K562 (cell line): ENCODE data around the gene FAM50B. TPM values are rescaled to one million over a fixed set of nuclear protein-coding genes. Genes with fewer than 3 reads are reported as not detected.

ENCODE experiments used
- ATAC-seq: fragments of 200-7000 bp; cut with Tn5 transposase; 3 replicates; pipeline ENCODE4 v1.9.1; 2020; ENCODE audit warnings: moderate library complexity
- BruUV-seq: library from RNA; stranded (reverse); fragments of 400-500 nt; replicated peaks from 2 replicates; lab custom pipeline; 2021; lab: Mats Ljungman, UMichigan
- CTCF ChIA-PET: fragments of 300-600 bp; formaldehyde crosslinking; extraction: SDS; loops from one replicate; lab custom pipeline; 2021; ENCODE audit warnings: low intra/inter-chr PET ratio; lab: Yijun Ruan, JAX
- POLR2A ChIA-PET: fragments of 300-600, 350-650 bp; sonication (Branson Sonifier 250); formaldehyde crosslinking; extraction: SDS; loops from one replicate; lab custom pipeline; 2021; ENCODE audit warnings: antibody characterized with exemption, inconsistent platforms; lab: Yijun Ruan, JAX
- DNase-seq, 4 experiments: peaks; one replicate each; pipeline versions ENCODE4 v3.0.0 to v3.0.0-alpha.2; 2011 to 2018; ENCODE audit warnings: low spot score in 3 of 4, mixed read lengths in 3 of 4; ENCODE audit errors: extremely low read depth in 1 of 4
- FAIRE-seq: peaks from 2 replicates; lab custom pipeline; 2011; peaks lifted over from hg19 to GRCh38; lab: Jason Lieb, UNC
- H2AFZ ChIP-seq: 2 replicates; pipeline ENCODE4 v1.6.0; 2011; ENCODE audit warnings: low read depth, low read length, control low read depth, inconsistent platforms
- H3K27ac ChIP-seq: fragments of 200-600 bp; 3 replicates; pipeline ENCODE4 v1.8.0; 2011; ENCODE audit warnings: low read depth, mild to moderate bottlenecking, control low read depth, inconsistent platforms, low read length, moderate library complexity, mixed read lengths; ENCODE audit errors: extremely low read depth
- H3K27me3 ChIP-seq, 2 experiments: fragments of 300-600 bp in 1 of 2; 2 replicates in 1 of 2; 3 replicates in 1 of 2; pipeline versions ENCODE4 v1.6.0 to v1.8.0; 2011; ENCODE audit warnings: inconsistent platforms in 2 of 2, low read length in 2 of 2, mild to moderate bottlenecking in 1 of 2, mixed read lengths in 1 of 2, moderate library complexity in 1 of 2; ENCODE audit not compliant: control insufficient read depth in 2 of 2, insufficient read depth in 2 of 2
- H3K36me3 ChIP-seq: fragments of 300-600 bp; 3 replicates; pipeline ENCODE4 v1.8.0; 2011; ENCODE audit warnings: mild to moderate bottlenecking, low read length, inconsistent platforms; ENCODE audit not compliant: control insufficient read depth, insufficient read depth
- H3K4me1 ChIP-seq, 2 experiments: fragments of 200-600 bp in 1 of 2; replicated peaks in 1 of 2; 2 replicates in 1 of 2; 3 replicates in 1 of 2; pipeline versions ENCODE4 v1.5.1 to v1.8.0; 2011; ENCODE audit warnings: inconsistent platforms in 2 of 2, low read length in 2 of 2, mild to moderate bottlenecking in 1 of 2, mixed read lengths in 1 of 2, moderate library complexity in 1 of 2; ENCODE audit not compliant: control insufficient read depth in 2 of 2, insufficient read depth in 2 of 2
- H3K4me2 ChIP-seq: 2 replicates; pipeline ENCODE4 v1.6.1; 2011; ENCODE audit warnings: low read length, control low read depth, inconsistent platforms, mixed read lengths; ENCODE audit not compliant: insufficient read depth
- H3K4me3 ChIP-seq: fragments of 200-600 bp; sonication (generic), shearing (Covaris generic); 2 replicates; pipeline ENCODE4 v1.5.1; 2016; ENCODE audit warnings: control low read depth, inconsistent platforms
- H3K79me2 ChIP-seq: fragments of 200-600 bp; 3 replicates; pipeline ENCODE4 v1.8.0; 2011; ENCODE audit warnings: low read length, inconsistent platforms; ENCODE audit not compliant: control insufficient read depth, insufficient read depth
- H3K9ac ChIP-seq, 2 experiments: 2 replicates each; pipeline versions ENCODE4 v1.6.0 to v1.6.1; 2011; ENCODE audit warnings: low read depth in 2 of 2, low read length in 2 of 2, control low read depth in 1 of 2, inconsistent platforms in 1 of 2, mild to moderate bottlenecking in 1 of 2, mixed read lengths in 1 of 2; ENCODE audit not compliant: insufficient read depth in 1 of 2
- H3K9me1 ChIP-seq: one replicate; pipeline ENCODE4 v1.6.0; 2011; ENCODE audit warnings: inconsistent platforms, mild to moderate bottlenecking, low read length, moderate library complexity; ENCODE audit not compliant: control insufficient read depth, insufficient read depth
- H3K9me3 ChIP-seq: replicated peaks from 2 replicates; pipeline ENCODE4 v1.5.1; 2011; ENCODE audit warnings: low read depth, low read length, inconsistent platforms; ENCODE audit not compliant: control insufficient read depth, insufficient read depth
- H4K20me1 ChIP-seq: replicated peaks from 2 replicates; pipeline ENCODE4 v1.6.1; 2011; ENCODE audit warnings: low read length, inconsistent platforms, mixed read lengths; ENCODE audit not compliant: control insufficient read depth, insufficient read depth
- ETS2 ChIP-seq: IDR thresholded peaks from 2 replicates; pipeline ENCODE4 v1.6.1; 2016; ENCODE audit warnings: borderline replicate concordance, missing genetic modification characterization, mild to moderate bottlenecking, moderate library complexity, missing compliant biosample characterization; ENCODE audit not compliant: poor library complexity, severe bottlenecking
- PBX2 ChIP-seq, 2 experiments: IDR thresholded peaks in 1 of 2; conservative IDR thresholded peaks in 1 of 2; 2 replicates each; pipeline ENCODE4 v1.6.1; 2016; ENCODE audit warnings: low read depth in 2 of 2, mild to moderate bottlenecking in 1 of 2, missing compliant biosample characterization in 1 of 2, missing genetic modification characterization in 1 of 2, moderate library complexity in 1 of 2
- ZNF217 ChIP-seq: sonication (generic); formaldehyde crosslinking; IDR thresholded peaks from 2 replicates; pipeline ENCODE4 v1.8.0; 2022; ENCODE audit warnings: mild to moderate bottlenecking, missing genetic modification reagents
- ZNF384 ChIP-seq: IDR thresholded peaks from 2 replicates; pipeline ENCODE4 v1.6.1; 2012; ENCODE audit warnings: low read depth, low read length, improper control_type of control experiment
- ZNF592 ChIP-seq: fragments of 450-650 bp; IDR thresholded peaks from 2 replicates; pipeline ENCODE4 v1.6.1; 2017; ENCODE audit warnings: antibody characterized with exemption, mild to moderate bottlenecking
- WGBS: fragments of 100-300 bp; shearing (Covaris generic); methylation state at CpG from one replicate; pipeline ENCODE4 v1.1.6; 2016; ENCODE audit warnings: low coverage, mixed read lengths; ENCODE audit not compliant: insufficient coverage; ENCODE audit errors: missing lambda C conversion rate; 5-methylcytosine and 5-hydroxymethylcytosine counted together
- in situ Hi-C: fragments of 300-500 bp; cut with MboI; formaldehyde crosslinking; loops from 4 replicates; pipeline ENCODE4 v1.15.0; 2018; ENCODE audit warnings: inconsistent platforms, mixed read lengths
- intact Hi-C: fragments of 100-400 bp; cut with micrococcal nuclease; formaldehyde crosslinking; loops from 2 replicates; pipeline ENCODE4 v1.14.2; 2022
- polyA plus RNA-seq, 8 experiments: library from polyadenylated mRNA; depleted of rRNA in 4 of 8; stranded (reverse) in 5 of 8; unstranded in 3 of 8; fragments of >200 nt; fragmentation: Nextera tagmentation in 2 of 8; fragmentation: Illumina TruSeq in 1 of 8; extraction: Ambion mirVana in 2 of 8; extraction: Trizol in 1 of 8; gene quantifications; 2 replicates each; pipeline versions ENCODE4 v1.2.1 to v1.2.3, GENCODE V29; 2011 to 2014; ENCODE audit warnings: inconsistent platforms in 1 of 8, missing spikeins in 1 of 8
- total RNA-seq, 7 experiments: library from RNA; depleted of rRNA in 6 of 7; stranded (reverse); fragments of >200 nt in 6 of 7; fragmentation: Illumina TruSeq in 2 of 7; extraction: Trizol in 2 of 7; gene quantifications; 2 replicates each; pipeline versions ENCODE4 v1.2.1 to v1.2.3, GENCODE V29; 2011 to 2021; ENCODE audit warnings: low replicate concordance in 1 of 7

The FAM50B gene
- total and polyA plus RNA-seq, 9 of the 15 experiments (the other 6 are each of a cell fraction or from before 2014, with no cell fraction given) = 0.09 to 0.16 (median 0.13) TPM; not detected in 6

GRCh38 chr6:3835785-3836184, 13.4 kb upstream of the FAM50B start:
- H3K27ac ChIP-seq = no peak overlapping the region
- peaks cover 14 to 26% of the 10 kb centered on the region in 2 experiments for H3K27me3 ChIP-seq
- H3K4me2 ChIP-seq = no peak overlapping the region
- CTCF ChIA-PET = no interaction called here
- H4K20me1 ChIP-seq = no peaks in the 10 kb centered on the region
- H3K9me3 ChIP-seq = no peaks in the 10 kb centered on the region
- ATAC-seq (no peak), FAIRE-seq (no peak), DNase-seq (no peak)
- no peak overlapping the region for H3K9ac ChIP-seq
- no peak overlapping the region for H2AFZ ChIP-seq
- no TSS peak for BruUV-seq
- H3K4me1 ChIP-seq = no peaks in the 10 kb centered on the region
- no peaks in the 10 kb centered on the region for H3K36me3 ChIP-seq
- in situ Hi-C loops (no loop called here), intact Hi-C loops (no loop called here)
- TF ChIP-seq ZNF592 (no peak), ETS2 (tag) (no peak), ZNF217 (CRISPR knock-in tag) (no peak), PBX2 (CRISPR knock-in tag; IDR thresholded peaks at IDR 0.05; ENCODE audit: low read depth) (no peak), PBX2 (tag; conservative IDR thresholded peaks at IDR 0.05; ENCODE audit: low read depth) (no peak), ZNF384 (no peak)
- TF ChIP-seq, all 486 proteins: peak for 0
- Histone ChIP-seq H3K9me1 (no peaks in the 10 kb centered on the region), H3K4me3 (no peak overlapping the region), H3K79me2 (no peaks in the 10 kb centered on the region)
- 15% methylated on average over 5 of the region's 5 CpGs for WGBS
- POLR2A ChIA-PET = no interaction called here
